ENCODE data around the gene HUS1.
"Not testable (repeated sequence)": the region's sequence is repeated elsewhere in the genome, so short reads cannot be mapped to it uniquely, and the experiment has no call there.

HUS1 gene

DNA sequence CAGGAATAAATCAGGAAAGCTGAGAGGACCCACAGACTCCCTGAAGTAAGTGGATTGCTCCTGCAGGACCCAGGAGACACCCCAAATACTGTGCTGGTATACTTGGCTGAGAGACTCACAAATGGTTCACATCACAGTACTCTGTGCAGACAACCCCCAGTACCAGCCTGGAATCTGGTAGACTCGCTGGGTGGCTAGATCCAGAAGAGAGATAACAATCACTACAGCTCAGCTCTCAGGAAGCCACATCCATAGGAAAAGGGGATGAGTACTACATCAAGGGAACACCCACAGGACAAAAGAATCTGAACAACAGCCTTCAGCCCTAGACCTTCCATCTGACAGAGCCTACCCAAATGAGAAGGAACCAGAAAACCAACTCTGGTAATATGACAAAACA, 62.9 kb downstream of the HUS1 start:
- DNase-seq = not testable (repeated sequence)

DNA sequence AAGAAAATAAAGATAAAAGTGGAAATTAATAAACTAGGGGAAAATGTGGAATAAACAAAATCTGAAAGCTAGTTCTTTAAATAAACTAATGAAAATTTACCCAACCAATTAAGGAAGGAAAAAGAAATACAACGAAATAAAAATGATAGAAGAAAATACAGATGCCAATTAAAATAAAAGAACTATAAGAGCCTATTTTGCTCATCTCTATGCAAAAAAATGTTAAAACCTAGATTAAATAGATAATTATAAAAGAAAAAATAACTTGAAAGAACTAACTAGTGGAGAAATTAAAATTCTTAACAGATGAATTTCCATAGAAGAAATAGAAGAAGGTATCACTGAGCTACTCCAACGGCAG, 63.8 kb downstream of the HUS1 start:
- no peak for DNase-seq

DNA sequence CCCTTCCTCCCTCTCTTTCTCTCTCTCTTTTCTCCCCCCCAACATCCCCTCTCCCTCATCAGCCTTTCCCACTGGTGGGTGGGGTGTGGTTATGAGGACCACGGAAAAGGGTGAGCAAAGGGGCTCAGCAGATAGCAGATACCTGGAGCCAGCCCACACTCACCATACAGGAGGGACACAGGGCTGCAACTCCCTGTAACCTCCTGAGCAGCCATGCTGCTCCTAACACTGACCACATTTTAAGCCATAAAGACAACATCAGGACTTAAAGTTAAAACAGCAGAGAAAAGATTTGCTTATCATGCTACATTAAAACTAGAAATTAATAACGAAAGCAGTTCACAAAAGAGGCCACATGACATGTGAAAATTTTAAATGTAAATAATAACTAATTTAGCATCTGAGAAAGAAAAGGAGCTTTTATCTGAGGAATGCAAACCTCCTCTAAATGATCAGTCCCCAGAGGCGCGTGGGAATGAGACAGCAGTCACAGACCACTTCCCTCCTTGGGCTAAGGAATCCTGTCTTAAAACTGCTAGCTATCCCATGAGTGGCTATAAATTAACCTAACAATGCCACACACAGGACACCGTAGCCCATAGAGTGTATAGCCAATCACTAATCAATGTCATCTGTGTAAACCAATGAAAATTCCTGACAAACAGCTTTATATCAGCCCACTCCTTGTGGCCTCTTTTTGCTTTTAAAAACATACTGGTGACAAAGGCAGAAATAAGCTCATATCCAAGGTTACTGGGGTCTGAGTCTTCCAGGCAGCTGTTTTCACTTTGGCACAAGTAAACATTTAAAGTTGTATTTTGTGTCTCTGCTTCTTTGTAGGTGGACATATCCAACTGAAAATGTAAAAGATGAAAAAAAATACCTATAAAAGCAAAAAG, 64.4 kb downstream of the HUS1 start:
- no peak for DNase-seq
